Lung (tissue), 12 donors: ENCODE results near the gene ASGR2. TPM values are rescaled to one million over a fixed set of nuclear protein-coding genes. Genes with fewer than 3 reads are reported as not detected.

Experiments used
- ATAC-seq: fragments of 200-7000 bp; cut with Tn5 transposase; one replicate; pipeline ENCODE4 v1.9.1; 2020; ENCODE audit warnings: moderate number of reproducible peaks; ENCODE audit not compliant: insufficient read depth, low FRiP score
- DNase-seq, 3 donors: peaks; one replicate each; pipeline ENCODE4 v3.0.0-alpha.2; 2013 to 2017
- H3K27ac ChIP-seq, 2 donors: one replicate each; pipeline ENCODE4 v1.5.1; 2013; ENCODE audit warnings: mild to moderate bottlenecking in 2 of 2, moderate library complexity in 2 of 2, control low read depth in 1 of 2, inconsistent platforms in 1 of 2, low read depth in 1 of 2, low read length in 1 of 2
- H3K27me3 ChIP-seq, 3 donors: one replicate each; pipeline ENCODE4 v1.5.1; 2013; ENCODE audit warnings: low read length in 2 of 3; ENCODE audit not compliant: control insufficient read depth in 3 of 3, insufficient read depth in 3 of 3
- H3K36me3 ChIP-seq, 4 donors: one replicate each; pipeline ENCODE4 v1.5.1; 2013; ENCODE audit warnings: low read length in 4 of 4, mild to moderate bottlenecking in 1 of 4, moderate library complexity in 1 of 4; ENCODE audit not compliant: control insufficient read depth in 4 of 4, insufficient read depth in 4 of 4
- H3K4me1 ChIP-seq, 5 donors: one replicate each; pipeline ENCODE4 v1.5.1; 2013; ENCODE audit warnings: low read length in 5 of 5, mild to moderate bottlenecking in 2 of 5, moderate library complexity in 1 of 5; ENCODE audit not compliant: control insufficient read depth in 5 of 5, insufficient read depth in 5 of 5
- H3K4me3 ChIP-seq: one replicate; pipeline ENCODE4 v1.5.1; 2013; ENCODE audit warnings: mild to moderate bottlenecking, control low read depth, moderate library complexity
- H3K9ac ChIP-seq, 2 donors: one replicate each; pipeline ENCODE4 v1.5.1; 2013; ENCODE audit warnings: low read length in 2 of 2, control low read depth in 1 of 2; ENCODE audit not compliant: insufficient read depth in 1 of 2
- H3K9me3 ChIP-seq, 4 donors: one replicate each; pipeline ENCODE4 v1.5.1; 2013; ENCODE audit warnings: low read length in 3 of 4, mild to moderate bottlenecking in 1 of 4, moderate library complexity in 1 of 4; ENCODE audit not compliant: control insufficient read depth in 4 of 4, insufficient read depth in 3 of 4
- CTCF ChIP-seq: IDR thresholded peaks from 2 replicates; pipeline ENCODE4 v1.5.1; 2012; ENCODE audit warnings: mild to moderate bottlenecking; ENCODE audit errors: control extremely low read depth, extremely low read depth
- WGBS, 2 donors: extraction: QIAGEN DNeasy Blood & Tissue Kit; methylation state at CpG; one replicate each; pipeline ENCODE4 v1.1.7; 2013; 5-methylcytosine and 5-hydroxymethylcytosine counted together
- polyA plus RNA-seq, 2 donors: library from polyadenylated mRNA; stranded (reverse); fragments of 200-250 nt; gene quantifications; one replicate each; pipeline ENCODE4 v1.2.1, GENCODE V29; 2013
- total RNA-seq, 2 donors: library from RNA; depleted of rRNA in 1 of 2; stranded (reverse); fragments of >200 nt in 1 of 2; gene quantifications; one replicate each; pipeline ENCODE4 v1.2.1, GENCODE V29; 2014 to 2021
- donor health status: control.
- donor health status: control.
- donor health status: Bipolar disorder and iron deficiency.
- donor health status: healthy.
- donor health status: DM: yes; HTN: yes; CAD: no.

The ASGR2 gene
- total and polyA plus RNA-seq, 4 donors, result 1.6 to 12.0 (median 2.6) TPM

DNA sequence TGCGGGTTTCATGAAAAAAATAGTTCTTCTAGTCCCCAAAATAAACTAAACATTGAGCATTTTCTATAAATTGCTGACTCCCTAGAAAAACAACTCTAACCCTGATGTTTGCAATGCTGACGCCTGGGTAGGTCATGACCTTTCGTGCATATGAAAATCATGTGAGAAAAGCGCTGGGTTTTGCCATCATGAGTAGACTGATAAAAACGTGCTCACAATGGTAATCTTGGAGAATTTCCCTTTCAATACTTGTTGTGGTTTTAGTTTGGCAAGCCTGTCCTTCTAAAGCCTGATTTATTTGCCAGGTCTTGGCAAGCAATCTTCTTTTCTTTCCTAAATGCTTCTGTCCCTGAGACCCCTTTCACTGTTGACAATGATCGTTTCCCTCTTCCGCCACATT is 30.5 kb downstream of the ASGR2 start:
- Histone ChIP-seq H3K9ac (no peak overlapping the region), H3K36me3 (no peaks in the 10 kb centered on the region), H3K9me3 (no peaks in the 10 kb centered on the region), H3K27ac (no peak overlapping the region), H3K27me3 (no peaks in the 10 kb centered on the region), H3K4me3 (no peak overlapping the region), H3K4me1 (peaks cover 0 to 4% (median 0%) of the 10 kb centered on the region in 5 donors)
- TF ChIP-seq CTCF, result no peak
- ATAC-seq, result no peak
- peak in 2 of 3 donors; percentile 2 to 13 for DNase-seq
- 25 to 27% methylated on average over 7 of the region's 7 CpGs for WGBS, 2 donors

- Histone ChIP-seq H3K36me3 (no peaks in the 10 kb centered on the region), H3K9ac (no peak overlapping the region), H3K4me1 (peaks cover 0 to 4% (median 0%) of the 10 kb centered on the region in 5 donors), H3K4me3 (no peak overlapping the region), H3K27ac (no peak overlapping the region), H3K27me3 (no peaks in the 10 kb centered on the region), H3K9me3 (no peaks in the 10 kb centered on the region)
- DNase-seq (no peak), ATAC-seq (no peak)
- 79 to 88% methylated on average over 4 of the region's 4 CpGs for WGBS, 2 donors
- no peak for TF ChIP-seq CTCF
Measured at GRCh38 chr17:7083592-7083991, 31.0 kb downstream of the ASGR2 start.

DNA sequence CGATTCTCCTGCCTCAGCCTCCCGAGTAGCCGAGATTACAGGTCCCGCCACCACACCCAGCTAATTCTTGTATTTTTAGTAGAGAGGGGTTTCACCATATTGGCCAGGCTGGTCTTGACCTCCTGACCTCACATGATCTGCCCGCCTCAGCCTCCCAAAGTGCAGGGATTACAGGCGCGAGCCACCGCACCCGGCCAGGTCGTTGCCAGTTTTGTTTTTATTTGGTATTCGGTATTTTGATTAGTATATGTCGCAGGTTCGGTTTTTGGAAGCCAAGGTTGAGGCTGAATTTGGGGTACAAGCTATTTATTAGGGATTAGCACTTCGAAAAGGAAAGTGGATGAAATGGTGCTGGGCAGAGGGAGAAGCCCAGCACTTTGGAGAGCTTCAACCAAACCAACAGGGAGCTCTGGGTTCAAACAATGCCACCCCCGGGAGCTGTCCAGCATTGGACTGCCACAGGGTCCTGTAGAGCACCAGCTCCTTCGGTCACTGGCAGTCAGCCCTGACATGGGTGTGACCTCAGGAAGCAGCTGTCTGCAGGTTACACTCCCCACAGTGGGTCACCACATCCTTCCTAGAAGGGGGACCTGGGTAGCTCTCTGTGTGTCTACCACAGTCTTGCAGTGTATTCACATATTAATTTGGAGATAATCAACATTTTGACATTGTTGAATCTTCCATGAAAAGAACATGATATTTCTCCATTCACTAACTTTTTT is 33.1 kb downstream of the ASGR2 start:
- H3K27ac ChIP-seq, result no peak overlapping the region
- DNase-seq (peak in 1 of 3 donors; percentile 13), ATAC-seq (no peak)
- WGBS, 2 donors, result 81 to 85% methylated on average over 16 of the region's 16 CpGs
- H3K9me3 ChIP-seq, result no peaks in the 10 kb centered on the region
- TF ChIP-seq CTCF, result no peak
- H3K36me3 ChIP-seq, result no peaks in the 10 kb centered on the region
- H3K4me1 ChIP-seq, result peaks cover 0 to 4% (median 0%) of the 10 kb centered on the region in 5 donors
- no peak overlapping the region for H3K9ac ChIP-seq
- H3K27me3 ChIP-seq, result no peaks in the 10 kb centered on the region
- no peak overlapping the region for H3K4me3 ChIP-seq
